ENCODE measurements around the gene RIMBP3B. TPM values are rescaled to one million over a fixed set of nuclear protein-coding genes. Genes with fewer than 3 reads are reported as not detected.
"Not testable (repeated sequence)": the region's sequence is repeated elsewhere in the genome, so short reads cannot be mapped to it uniquely, and the experiment has no call there.

RIMBP3B gene, protein sequence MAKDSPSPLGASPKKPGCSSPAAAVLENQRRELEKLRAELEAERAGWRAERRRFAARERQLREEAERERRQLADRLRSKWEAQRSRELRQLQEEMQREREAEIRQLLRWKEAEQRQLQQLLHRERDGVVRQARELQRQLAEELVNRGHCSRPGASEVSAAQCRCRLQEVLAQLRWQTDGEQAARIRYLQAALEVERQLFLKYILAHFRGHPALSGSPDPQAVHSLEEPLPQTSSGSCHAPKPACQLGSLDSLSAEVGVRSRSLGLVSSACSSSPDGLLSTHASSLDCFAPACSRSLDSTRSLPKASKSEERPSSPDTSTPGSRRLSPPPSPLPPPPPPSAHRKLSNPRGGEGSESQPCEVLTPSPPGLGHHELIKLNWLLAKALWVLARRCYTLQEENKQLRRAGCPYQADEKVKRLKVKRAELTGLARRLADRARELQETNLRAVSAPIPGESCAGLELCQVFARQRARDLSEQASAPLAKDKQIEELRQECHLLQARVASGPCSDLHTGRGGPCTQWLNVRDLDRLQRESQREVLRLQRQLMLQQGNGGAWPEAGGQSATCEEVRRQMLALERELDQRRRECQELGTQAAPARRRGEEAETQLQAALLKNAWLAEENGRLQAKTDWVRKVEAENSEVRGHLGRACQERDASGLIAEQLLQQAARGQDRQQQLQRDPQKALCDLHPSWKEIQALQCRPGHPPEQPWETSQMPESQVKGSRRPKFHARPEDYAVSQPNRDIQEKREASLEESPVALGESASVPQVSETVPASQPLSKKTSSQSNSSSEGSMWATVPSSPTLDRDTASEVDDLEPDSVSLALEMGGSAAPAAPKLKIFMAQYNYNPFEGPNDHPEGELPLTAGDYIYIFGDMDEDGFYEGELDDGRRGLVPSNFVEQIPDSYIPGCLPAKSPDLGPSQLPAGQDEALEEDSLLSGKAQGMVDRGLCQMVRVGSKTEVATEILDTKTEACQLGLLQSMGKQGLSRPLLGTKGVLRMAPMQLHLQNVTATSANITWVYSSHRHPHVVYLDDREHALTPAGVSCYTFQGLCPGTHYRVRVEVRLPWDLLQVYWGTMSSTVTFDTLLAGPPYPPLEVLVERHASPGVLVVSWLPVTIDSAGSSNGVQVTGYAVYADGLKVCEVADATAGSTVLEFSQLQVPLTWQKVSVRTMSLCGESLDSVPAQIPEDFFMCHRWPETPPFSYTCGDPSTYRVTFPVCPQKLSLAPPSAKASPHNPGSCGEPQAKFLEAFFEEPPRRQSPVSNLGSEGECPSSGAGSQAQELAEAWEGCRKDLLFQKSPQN (N-terminal part only)
- total RNA-seq (under 1 TPM in 5 of 9 donors, not detected in 4; 0.05 to 0.38 (median 0.12) TPM), polyA plus RNA-seq (under 1 TPM in 1 of 2 donors, not detected in 1; 0.06 TPM)
- long read RNA-seq, donor 1: 0 reads
- long read RNA-seq, donor 2: 0 reads
- long read RNA-seq, donor 3: 0 reads

DNA sequence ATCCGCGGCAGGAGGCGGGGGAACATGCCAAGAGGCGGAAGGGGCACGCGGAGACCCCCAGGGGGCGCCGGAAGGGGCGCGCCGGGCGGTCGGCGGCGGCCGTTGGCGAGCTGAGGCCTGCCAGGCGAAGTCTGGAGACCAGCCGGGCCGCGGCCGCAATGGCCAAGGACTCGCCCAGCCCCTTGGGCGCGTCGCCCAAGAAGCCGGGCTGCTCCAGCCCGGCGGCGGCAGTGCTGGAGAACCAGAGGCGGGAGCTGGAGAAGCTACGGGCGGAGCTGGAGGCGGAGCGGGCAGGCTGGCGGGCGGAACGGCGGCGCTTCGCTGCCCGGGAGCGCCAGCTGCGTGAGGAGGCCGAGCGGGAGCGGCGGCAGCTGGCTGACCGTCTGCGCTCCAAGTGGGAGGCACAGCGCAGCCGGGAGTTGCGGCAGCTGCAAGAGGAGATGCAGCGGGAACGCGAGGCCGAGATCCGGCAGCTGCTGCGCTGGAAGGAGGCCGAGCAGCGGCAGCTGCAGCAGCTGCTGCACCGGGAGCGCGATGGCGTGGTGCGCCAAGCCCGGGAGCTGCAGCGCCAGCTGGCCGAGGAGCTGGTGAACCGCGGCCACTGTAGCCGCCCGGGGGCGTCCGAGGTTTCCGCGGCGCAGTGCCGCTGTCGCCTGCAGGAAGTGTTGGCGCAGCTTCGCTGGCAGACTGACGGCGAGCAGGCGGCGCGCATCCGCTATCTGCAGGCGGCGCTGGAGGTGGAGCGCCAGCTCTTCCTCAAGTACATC is at the start of gene RIMBP3B:
Gene RIMBP3B, plus strand, starts transcription at position 51 of the 767 bp plus-strand sequence. Its CDS starts 108 bp downstream, at position 159.
- H3K9me3 ChIP-seq; intact Hi-C loops (cut with DNase I): not testable (repeated sequence)

DNA sequence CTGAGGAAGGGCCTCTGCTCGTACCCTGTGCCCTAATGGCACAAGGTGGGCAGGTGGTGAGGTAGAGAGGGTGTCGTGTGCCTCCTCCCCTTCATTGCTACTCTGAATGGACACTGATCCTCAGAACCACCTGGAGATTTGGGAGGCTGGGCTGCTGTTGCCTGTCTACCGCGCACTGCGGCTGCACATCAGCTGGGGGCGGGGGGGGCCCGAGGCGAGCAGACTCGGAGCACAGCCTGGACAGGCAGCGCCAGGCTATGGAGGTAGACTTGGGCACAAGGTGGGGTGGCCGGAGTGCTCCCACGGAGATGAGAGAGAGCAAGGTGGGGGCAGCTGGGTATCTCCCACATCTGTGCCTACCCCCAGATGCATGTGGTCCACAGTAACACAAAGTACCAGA is 26.0 kb upstream of the RIMBP3B start:
- DNase-seq; H3K36me3 ChIP-seq; ATAC-seq; intact Hi-C loops (cut with DNase I); H3K4me1 ChIP-seq; H3K27me3 ChIP-seq; H3K9me3 ChIP-seq; H3K27ac ChIP-seq; H3K4me3 ChIP-seq: not testable (repeated sequence)
- WGBS, 4 donors: 84 to 92% (median 87%) methylated on average over 5 to 12 of the region's 12 CpGs; no CpG with 5 or more reads in 1 of the 4 donors

More for the DNA sequence above, at the start of gene RIMBP3B:
- WGBS, 4 donors: no CpG with 5 or more reads among the region's 91 CpGs
- not testable (repeated sequence) for H3K36me3 ChIP-seq, H3K27me3 ChIP-seq, H3K4me1 ChIP-seq, H3K27ac ChIP-seq, DNase-seq, H3K4me3 ChIP-seq
- ATAC-seq: peak; percentile 57 to 88 (median 87)

DNA sequence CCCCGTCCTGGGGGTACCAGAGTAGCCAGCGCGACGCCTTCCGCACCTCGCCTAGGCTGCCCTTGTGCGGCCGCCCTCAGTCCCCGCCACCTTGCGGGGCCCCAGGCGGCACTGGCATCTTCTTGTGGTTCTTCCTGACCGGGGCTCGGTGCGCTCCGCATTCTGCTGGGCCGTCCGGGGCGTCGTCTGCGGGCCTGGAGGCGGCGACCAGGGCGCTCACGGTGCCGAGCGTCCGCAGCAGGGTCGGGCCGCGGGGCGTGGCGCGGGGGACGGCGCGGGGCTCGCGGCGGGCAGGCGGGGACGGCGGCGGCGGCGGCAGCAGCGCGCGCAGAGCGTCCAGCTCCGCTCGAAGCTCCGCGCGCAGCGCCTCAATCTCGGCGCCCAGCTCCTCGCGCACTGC is 23.0 kb upstream of the RIMBP3B start:
- 1 to 3% methylated on average over 10 to 41 of the region's 59 CpGs; no CpG with 5 or more reads in 2 of the 4 donors for WGBS, 4 donors
- intact Hi-C loops (cut with DNase I); H3K4me1 ChIP-seq; H3K27me3 ChIP-seq; H3K36me3 ChIP-seq; ATAC-seq; H3K27ac ChIP-seq; H3K9me3 ChIP-seq; H3K4me3 ChIP-seq; DNase-seq: not testable (repeated sequence)

DNA sequence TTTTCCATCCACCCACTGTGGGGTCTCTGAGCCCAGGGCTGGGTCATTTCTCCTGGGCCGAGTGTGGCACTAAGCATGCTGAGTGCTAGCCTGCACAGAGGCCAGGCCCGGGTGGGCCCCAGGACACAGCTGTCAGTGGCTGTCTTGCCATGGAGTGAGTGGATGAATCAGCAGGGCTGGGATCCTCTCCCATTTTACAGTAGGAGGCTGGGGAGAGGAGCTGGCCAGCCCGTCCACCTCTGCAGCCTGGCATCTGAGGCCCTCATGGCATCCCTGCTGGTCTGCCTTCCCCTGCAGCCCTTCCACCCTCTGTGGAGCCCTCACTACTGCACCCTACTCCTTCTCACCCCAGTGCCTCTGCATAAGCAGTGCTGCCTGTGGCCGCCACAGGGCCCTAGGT is 21.1 kb upstream of the RIMBP3B start:
- H3K27ac ChIP-seq; H3K36me3 ChIP-seq; ATAC-seq; intact Hi-C loops (cut with DNase I); H3K4me1 ChIP-seq; H3K4me3 ChIP-seq; DNase-seq; H3K27me3 ChIP-seq; H3K9me3 ChIP-seq: not testable (repeated sequence)
- WGBS, 4 donors: no CpG with 5 or more reads among the region's 4 CpGs

DNA sequence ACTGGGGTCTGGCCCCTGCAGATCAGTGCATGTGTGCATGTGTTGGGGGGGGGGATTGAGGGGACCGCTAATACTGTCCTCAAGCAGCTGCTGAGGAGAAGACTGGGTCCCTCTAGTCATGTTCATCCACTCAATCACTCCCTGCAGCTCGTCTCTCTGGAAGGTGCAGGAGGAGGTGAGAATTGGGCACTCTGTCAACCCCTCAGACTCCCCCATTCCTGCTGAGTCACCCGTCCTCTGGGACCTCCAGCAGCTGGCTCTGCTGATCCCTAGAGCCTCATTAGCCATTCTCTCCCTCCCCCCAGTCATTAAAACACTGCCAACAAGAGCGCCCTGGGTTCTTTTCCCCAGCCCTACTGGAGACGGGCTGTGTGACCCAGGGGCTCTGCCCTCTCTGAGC is 20.5 kb upstream of the RIMBP3B start:
- H3K4me1 ChIP-seq; intact Hi-C loops (cut with DNase I); H3K27me3 ChIP-seq; DNase-seq; ATAC-seq; H3K9me3 ChIP-seq; H3K27ac ChIP-seq; H3K4me3 ChIP-seq; H3K36me3 ChIP-seq: not testable (repeated sequence)
- 43 to 50% methylated on average over 1 of the region's 5 CpGs; no CpG with 5 or more reads in 2 of the 4 donors for WGBS, 4 donors

DNA sequence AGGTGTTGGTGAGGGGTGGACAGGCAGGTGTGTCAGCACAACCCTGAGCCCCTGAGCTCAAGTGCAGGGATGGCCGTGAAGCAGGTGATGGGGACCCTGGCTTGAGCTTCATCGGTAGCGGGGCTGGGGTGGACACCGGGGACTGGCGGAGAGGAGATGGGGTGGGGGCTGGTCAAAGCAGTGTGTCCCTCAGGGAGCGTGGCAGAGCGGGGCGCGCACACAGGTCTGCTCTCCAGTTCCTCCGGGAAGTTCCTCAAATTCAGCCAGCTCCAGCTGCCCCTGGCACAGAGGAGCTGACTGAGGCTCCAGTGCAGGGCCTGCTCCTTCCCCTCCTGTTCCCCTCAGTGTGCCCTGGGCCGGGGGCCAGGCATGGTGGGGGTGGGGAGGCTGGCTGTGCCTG is 19.7 kb upstream of the RIMBP3B start:
- H3K27ac ChIP-seq; H3K9me3 ChIP-seq; intact Hi-C loops (cut with DNase I); H3K27me3 ChIP-seq; ATAC-seq; H3K4me3 ChIP-seq; H3K4me1 ChIP-seq; H3K36me3 ChIP-seq: not testable (repeated sequence)
- peak in 1 of 5 donors; percentile 6 for DNase-seq
- 76 to 77% (median 76%) methylated on average over 9 to 10 of the region's 11 CpGs; no CpG with 5 or more reads in 1 of the 4 donors for WGBS, 4 donors

DNA sequence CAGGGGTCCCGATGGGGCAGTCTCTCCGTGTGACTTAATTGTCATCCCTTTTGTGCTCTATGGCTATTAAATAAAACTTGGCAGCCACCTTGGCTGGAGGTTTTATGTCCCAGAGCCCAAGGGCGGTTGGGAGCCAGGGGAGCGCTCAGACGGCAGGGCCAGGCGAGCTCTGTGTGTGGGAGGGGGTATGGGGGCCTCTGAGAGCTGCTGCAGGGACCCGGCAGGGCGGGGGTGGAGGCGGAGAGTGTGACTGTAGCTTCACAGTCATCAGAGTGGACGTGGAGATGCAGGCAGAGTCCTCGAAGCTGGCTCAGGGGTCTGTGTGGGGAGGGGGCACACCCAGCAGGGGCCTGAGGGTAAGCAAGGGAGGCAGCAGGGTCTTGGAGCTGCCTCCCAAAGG is 19.2 kb upstream of the RIMBP3B start:
- H3K27me3 ChIP-seq; intact Hi-C loops (cut with DNase I); ATAC-seq; H3K36me3 ChIP-seq; H3K4me1 ChIP-seq; H3K9me3 ChIP-seq; H3K4me3 ChIP-seq; DNase-seq; H3K27ac ChIP-seq: not testable (repeated sequence)
- WGBS, 4 donors: no CpG with 5 or more reads among the region's 11 CpGs

DNA sequence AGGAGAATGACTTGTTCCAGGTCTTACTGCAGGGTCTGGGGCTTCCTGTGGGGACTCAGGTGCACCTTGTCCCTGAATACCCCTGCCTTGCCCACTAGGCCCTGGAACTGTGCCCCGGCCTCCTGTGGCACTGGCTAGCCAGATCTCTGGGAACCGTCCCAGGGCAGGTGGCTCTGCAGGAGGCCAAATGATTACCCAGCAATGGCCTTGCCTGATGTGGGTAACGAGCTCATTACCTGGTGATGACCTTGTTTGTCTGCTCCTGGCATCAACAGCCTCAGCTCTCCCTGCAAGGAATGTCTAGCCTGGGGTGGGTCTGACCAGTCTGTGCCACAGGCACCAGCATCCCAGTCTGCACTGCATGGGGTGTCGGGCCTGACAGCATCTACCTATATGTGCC is 18.2 kb upstream of the RIMBP3B start:
- intact Hi-C loops (cut with DNase I); H3K4me3 ChIP-seq; H3K27me3 ChIP-seq; H3K4me1 ChIP-seq; H3K9me3 ChIP-seq; DNase-seq; ATAC-seq; H3K27ac ChIP-seq; H3K36me3 ChIP-seq: not testable (repeated sequence)
- WGBS, 4 donors: 71 to 93% methylated on average over 1 of the region's 4 CpGs; no CpG with 5 or more reads in 2 of the 4 donors

DNA sequence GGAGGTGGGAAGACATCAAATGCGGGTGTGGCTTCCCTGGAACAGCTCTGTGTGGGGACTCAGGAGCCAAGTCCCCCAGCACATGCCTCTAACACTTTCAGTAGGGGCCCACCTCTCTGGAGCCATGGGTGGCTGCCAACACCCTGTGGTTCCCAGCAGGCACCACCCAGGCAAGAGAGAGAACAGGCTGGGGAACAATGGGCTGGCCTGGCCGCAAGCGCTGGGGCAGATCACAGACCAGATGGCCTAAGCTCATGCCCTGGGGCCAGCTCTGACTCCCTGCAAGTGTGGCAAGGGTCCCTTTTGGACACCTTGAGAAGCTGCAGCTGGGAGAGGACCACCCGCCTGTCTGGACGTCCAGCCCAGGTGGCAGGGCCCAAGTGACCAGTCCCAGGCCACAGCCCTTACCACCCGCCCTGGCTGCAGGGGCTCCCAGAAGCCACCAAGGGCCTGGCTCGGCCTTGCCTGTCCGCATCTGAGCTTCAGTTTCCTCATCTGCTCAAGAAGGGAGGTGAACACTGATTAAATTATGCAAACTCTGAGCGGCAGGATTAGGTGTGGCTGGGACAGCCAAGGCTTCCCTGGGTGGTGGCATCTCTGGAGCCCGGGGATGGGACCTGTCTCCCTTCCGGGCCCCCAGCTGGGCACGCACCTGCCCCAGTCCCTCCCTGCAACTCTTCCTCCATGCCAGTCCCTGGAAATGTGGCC is 14.8 kb upstream of the RIMBP3B start:
- WGBS, 4 donors: 82 to 95% (median 94%) methylated on average over 3 to 4 of the region's 12 CpGs; no CpG with 5 or more reads in 1 of the 4 donors

More for the DNA sequence above, 14.8 kb upstream of the RIMBP3B start:
- H3K4me1 ChIP-seq; H3K27me3 ChIP-seq; H3K4me3 ChIP-seq; H3K27ac ChIP-seq; intact Hi-C loops (cut with DNase I); ATAC-seq; H3K36me3 ChIP-seq; H3K9me3 ChIP-seq: not testable (repeated sequence)
- DNase-seq: peak in 1 of 5 donors; percentile 8

All from heart left ventricle (tissue), 16 donors.